DOHH2 (cell line): ENCODE data around the gene RAD23B.

Experiments
- EZH2phosphoT487 ChIP-seq: fragments of 200-600 bp; sonication (generic); IDR thresholded peaks from 2 replicates; pipeline ENCODE4 v1.6.1; 2017; ENCODE audit warnings: borderline replicate concordance, mild to moderate bottlenecking, antibody characterized with exemption, low read length, moderate library complexity, mixed read lengths
- TF ChIP-seq, protein P1 (sequence below): fragments of 200-600 bp; sonication (generic); IDR thresholded peaks from one replicate; pipeline ENCODE4 v1.5.1; 2014; ENCODE audit warnings: antibody characterized with exemption, mild to moderate bottlenecking, low read depth, low read length; ENCODE audit not compliant: poor library complexity, severe bottlenecking

DNA sequence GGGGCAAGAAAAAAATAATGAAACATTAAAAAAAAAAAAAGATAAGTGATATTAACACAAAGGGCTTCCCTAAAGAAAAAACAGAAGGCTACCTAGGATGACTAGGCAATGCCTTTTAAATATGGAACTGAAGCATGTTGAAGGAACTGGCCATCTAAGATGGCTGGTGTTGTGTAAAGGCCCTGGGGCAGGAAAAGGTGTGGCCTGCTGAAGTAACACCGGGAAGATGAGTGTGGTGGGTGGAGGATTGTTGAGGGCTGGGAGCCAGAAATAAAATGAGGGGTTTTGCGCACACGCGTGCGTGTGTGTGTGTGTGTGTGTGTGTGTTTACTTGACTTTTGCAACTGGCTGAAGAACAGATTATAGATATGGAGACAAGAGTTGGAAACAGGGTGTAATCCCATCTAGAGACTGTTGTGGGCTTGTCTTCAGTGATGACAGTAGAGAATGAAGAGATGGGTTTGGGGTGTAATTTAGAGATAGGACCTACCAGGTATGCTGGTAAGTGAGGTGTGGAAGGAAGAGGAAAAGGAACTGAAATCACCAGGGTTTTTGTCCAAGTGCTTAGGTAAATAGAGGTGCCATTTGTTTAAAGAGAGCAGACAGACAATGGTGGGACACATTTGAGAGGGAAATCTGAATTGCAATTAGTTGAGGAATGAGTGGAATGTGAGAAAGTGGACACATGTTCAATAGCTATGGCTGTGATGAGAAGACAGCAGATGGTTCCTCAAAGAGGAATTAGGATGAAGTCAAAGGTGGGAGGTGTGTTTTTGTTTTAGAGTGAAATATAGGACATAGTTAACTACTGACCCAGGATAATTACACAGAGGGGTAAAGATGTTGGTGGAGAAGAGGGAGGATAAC is 33.9 kb downstream of the RAD23B start:
- TF ChIP-seq, protein P1, sequence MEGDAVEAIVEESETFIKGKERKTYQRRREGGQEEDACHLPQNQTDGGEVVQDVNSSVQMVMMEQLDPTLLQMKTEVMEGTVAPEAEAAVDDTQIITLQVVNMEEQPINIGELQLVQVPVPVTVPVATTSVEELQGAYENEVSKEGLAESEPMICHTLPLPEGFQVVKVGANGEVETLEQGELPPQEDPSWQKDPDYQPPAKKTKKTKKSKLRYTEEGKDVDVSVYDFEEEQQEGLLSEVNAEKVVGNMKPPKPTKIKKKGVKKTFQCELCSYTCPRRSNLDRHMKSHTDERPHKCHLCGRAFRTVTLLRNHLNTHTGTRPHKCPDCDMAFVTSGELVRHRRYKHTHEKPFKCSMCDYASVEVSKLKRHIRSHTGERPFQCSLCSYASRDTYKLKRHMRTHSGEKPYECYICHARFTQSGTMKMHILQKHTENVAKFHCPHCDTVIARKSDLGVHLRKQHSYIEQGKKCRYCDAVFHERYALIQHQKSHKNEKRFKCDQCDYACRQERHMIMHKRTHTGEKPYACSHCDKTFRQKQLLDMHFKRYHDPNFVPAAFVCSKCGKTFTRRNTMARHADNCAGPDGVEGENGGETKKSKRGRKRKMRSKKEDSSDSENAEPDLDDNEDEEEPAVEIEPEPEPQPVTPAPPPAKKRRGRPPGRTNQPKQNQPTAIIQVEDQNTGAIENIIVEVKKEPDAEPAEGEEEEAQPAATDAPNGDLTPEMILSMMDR: no peak
- TF ChIP-seq EZH2phosphoT487: no peak
